GM12872 (cell line): Measurements from ENCODE around the gene HDAC10.
A peak's percentile ranks its signal among the peaks of the same experiment; 100 is the strongest.

Experiments used
- TF ChIP-seq, protein P1 (sequence below): IDR thresholded peaks from 3 replicates; pipeline ENCODE4 v1.5.1; 2011; ENCODE audit warnings: low read depth, mild to moderate bottlenecking, low read length, moderate library complexity; ENCODE audit not compliant: insufficient read depth

The HDAC10 gene

GRCh38 chr22:50216055-50216683 lies 34.9 kb downstream of the HDAC10 start:
- TF ChIP-seq, protein P1, sequence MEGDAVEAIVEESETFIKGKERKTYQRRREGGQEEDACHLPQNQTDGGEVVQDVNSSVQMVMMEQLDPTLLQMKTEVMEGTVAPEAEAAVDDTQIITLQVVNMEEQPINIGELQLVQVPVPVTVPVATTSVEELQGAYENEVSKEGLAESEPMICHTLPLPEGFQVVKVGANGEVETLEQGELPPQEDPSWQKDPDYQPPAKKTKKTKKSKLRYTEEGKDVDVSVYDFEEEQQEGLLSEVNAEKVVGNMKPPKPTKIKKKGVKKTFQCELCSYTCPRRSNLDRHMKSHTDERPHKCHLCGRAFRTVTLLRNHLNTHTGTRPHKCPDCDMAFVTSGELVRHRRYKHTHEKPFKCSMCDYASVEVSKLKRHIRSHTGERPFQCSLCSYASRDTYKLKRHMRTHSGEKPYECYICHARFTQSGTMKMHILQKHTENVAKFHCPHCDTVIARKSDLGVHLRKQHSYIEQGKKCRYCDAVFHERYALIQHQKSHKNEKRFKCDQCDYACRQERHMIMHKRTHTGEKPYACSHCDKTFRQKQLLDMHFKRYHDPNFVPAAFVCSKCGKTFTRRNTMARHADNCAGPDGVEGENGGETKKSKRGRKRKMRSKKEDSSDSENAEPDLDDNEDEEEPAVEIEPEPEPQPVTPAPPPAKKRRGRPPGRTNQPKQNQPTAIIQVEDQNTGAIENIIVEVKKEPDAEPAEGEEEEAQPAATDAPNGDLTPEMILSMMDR: no peak

- TF ChIP-seq, protein P1: no peak
Observed at GRCh38 chr22:50215297-50216054, 35.6 kb downstream of the HDAC10 start.

DNA sequence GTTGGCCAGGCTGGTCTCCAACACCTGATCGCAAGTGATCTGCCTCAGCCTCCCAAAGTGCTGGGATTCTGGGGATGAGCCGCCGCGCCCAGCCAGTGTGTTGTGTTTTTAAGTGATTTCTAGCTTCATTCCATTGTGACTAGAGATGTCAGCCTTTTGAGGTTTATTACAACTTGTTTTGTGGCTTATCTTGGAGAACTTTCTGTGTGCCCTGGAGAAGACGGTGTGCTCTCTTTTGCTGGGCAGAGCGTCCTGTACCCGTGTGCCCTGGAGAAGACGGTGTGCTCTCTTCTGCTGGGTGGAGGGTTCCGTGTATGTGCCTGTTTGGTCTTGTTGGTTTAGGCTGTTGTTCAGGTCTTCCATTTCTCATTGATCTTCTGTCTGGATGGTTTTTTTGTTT lies 37.8 kb downstream of the HDAC10 start:
- TF ChIP-seq, protein P1: no peak

DNA sequence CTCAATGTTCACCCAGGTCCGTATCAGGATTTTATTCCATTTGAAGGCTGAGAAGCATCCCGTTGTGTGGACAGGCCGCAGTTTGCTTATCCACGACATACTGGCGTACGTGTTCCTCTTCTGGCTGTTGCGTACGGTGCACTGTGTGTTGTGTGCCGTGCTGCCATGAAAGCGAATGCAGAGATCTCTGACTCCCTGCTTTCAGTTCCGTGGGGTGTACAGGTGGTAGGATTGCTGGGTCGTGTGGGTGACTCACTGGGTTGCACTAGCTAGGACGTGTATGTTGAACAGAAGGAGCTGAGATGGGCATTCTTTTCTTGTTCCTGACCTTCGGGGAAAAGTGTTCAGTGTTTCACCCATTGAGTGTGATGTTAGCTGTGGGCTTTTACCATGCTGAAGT lies 39.9 kb downstream of the HDAC10 start:
- TF ChIP-seq, protein P1: no peak

DNA sequence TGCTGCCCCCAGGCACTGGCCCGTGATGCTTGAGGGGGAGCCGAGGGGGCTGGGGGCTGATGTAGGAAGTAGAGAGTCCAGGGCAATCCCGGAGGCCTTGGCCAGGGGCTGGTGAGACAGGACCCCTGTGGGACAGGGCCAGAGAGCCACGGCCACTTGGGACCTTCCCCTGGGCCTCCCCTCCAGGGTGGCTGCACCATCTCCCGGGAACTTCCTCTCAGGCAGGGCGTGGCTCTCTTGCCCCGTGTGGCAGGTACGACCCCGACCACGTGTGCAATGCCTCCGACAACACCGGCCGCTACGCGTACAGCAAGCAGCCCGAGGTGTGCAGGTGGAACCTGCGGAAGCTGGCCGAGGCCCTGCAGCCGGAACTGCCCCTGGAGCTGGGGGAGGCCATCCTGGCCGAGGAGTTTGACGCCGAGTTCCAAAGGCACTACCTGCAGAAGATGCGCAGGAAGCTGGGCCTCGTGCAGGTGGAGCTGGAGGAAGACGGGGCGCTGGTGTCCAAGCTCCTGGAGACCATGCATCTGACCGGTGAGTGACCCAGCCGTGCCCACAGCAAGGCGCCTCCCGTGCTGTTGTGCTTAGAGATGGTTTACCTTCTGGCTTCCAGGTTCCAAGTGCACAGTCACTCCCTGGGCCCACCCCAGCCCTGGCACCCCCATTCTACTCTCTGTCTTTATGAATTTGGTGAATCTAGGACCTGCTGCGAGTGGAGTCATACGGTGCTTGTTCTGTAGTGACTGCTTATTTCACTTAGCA lies 40.5 kb downstream of the HDAC10 start:
- TF ChIP-seq, protein P1: no peak

DNA sequence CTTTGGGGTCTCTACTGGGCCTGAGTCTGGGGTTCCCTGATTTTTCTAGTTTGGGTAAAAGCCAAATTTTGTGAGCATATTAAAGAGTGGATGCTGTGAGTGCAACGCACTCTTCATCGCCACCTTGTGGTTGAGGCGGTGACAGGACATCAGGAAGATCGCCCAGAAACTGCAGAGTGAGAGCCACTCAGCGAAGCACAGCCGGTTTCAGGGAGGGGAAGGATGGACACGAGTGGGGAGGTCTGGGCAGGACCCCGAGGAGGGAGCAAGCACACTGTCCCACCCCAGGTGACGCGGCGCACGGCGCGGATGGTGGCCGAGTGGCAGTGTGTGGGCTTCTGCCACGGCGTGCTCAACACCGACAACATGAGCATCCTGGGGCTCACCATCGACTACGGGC lies 41.2 kb downstream of the HDAC10 start:
- TF ChIP-seq, protein P1: peak; percentile 91

DNA sequence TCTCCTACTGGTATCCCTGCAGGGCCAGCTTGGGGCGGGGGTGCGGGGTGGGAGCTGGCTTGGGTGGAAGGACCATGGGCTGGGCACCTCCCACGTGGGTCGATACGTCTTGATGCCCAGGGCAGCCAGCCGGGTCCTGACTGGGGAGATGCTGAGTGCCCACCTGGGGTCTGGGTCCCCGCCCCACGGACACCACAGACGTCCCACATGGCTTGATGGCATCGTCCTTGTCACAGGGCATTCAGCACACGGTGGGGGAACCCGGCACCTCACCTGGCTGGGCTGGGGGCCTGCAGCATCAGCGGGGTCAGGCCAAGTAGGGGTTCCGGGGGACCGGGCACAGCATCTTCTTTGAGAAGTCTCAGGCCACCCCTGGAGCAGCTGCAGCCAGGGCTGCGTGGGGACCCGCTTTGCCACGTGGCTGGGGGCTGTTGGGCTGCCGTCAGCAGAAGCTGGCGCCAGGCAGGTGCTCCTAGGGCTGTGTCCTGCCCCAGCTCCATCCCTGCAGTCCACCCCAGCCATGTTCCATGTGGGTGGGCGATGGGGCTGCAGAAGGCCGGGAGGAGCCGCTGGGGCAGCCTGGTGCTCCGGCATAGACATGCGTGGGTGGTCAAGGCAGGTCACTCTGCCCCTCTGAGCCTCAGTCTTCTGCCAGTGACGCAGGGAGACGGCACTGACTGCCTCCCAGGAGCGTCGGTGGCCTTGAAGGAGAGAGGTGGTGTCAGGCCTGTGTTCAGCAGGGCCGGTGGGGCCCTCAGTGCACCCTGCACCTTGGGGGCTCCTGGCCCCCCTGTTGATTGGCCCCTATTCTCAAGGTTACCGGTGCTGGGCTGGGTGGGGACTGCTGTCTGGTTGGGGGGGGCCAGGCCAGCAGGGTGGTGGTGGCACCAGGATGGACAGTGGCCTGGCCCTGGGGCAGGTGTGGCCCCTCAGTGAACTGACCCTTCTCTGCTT lies 41.8 kb downstream of the HDAC10 start:
- TF ChIP-seq, protein P1: no peak
